Stimulated activated naive CD8-positive, alpha-beta T cell treated with anti-CD3 and anti-CD28 coated beads, Interleukin-15, Interleukin-2, amounts not matched to agents 100 ng/mL and 50 ng/mL, for 24 hours (primary cell): ENCODE measurements around the gene SRSF4.

Source experiments
- H3K27ac Mint-ChIP-seq: one replicate; pipeline ENCODE4 v1.8.0; 2021; ENCODE audit warnings: mild to moderate bottlenecking, mixed read lengths
- H3K27me3 Mint-ChIP-seq: one replicate; pipeline ENCODE4 v1.8.0; 2021; ENCODE audit warnings: mixed read lengths
- H3K36me3 Mint-ChIP-seq: one replicate; pipeline ENCODE4 v1.8.0; 2021; ENCODE audit warnings: low read depth, mixed read lengths
- H3K4me1 Mint-ChIP-seq: one replicate; pipeline ENCODE4 v1.8.0; 2021; ENCODE audit warnings: low read depth, mixed read lengths
- H3K4me3 Mint-ChIP-seq: one replicate; pipeline ENCODE4 v1.8.0; 2021; ENCODE audit warnings: mild to moderate bottlenecking, mixed read lengths
- H3K9me3 Mint-ChIP-seq: one replicate; pipeline ENCODE4 v1.8.0; 2021; ENCODE audit warnings: mixed read lengths

The SRSF4 gene

DNA sequence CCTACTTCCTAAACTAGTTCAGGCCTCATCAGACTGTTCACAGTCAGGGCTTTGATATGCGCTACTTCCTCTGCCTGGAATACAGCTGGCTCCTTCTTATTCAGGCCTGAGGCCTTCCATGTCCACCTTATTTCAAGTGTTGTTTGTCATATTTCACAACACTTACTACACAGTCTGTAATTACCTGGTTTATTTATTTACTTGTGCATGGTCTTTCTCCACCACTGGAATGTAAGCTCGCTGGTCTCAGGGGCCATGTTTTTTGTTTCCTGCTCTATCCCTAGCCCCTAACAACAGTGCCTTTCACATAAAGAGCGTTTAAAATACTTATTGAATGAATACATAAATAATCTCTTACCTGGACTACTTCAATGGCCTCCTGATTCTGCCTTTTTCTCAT, 4.6 kb upstream of the SRSF4 start:
- Mint-ChIP-seq H3K9me3 (no peaks in the 10 kb centered on the region), H3K36me3 (peaks cover 6% of the 10 kb centered on the region), H3K4me3 (no peak overlapping the region), H3K4me1 (peaks cover 15% of the 10 kb centered on the region), H3K27ac (no peak overlapping the region), H3K27me3 (no peaks in the 10 kb centered on the region)

GRCh38 chr1:29183287-29183686, 1.6 kb upstream of the SRSF4 start:
- H3K27me3 Mint-ChIP-seq: no peaks in the 10 kb centered on the region
- H3K36me3 Mint-ChIP-seq: peaks cover 25% of the 10 kb centered on the region
- no peaks in the 10 kb centered on the region for H3K9me3 Mint-ChIP-seq
- H3K4me1 Mint-ChIP-seq: peaks cover 38% of the 10 kb centered on the region
- H3K4me3 Mint-ChIP-seq: peak overlapping the region; percentile 96
- H3K27ac Mint-ChIP-seq: peak overlapping the region; percentile 33

GRCh38 chr1:29180497-29181412, 945 bp downstream of the SRSF4 start:
- Mint-ChIP-seq H3K4me3 (peak overlapping the region; percentile 96), H3K27me3 (no peaks in the 10 kb centered on the region), H3K27ac (peak overlapping the region; percentile 95), H3K9me3 (no peaks in the 10 kb centered on the region), H3K4me1 (peaks cover 59% of the 10 kb centered on the region), H3K36me3 (peaks cover 46% of the 10 kb centered on the region)

- peak overlapping the region; percentile 95 for H3K27ac Mint-ChIP-seq
- H3K9me3 Mint-ChIP-seq: no peaks in the 10 kb centered on the region
- H3K4me1 Mint-ChIP-seq: peaks cover 59% of the 10 kb centered on the region
- H3K27me3 Mint-ChIP-seq: no peaks in the 10 kb centered on the region
- peak overlapping the region; percentile 96 for H3K4me3 Mint-ChIP-seq
- H3K36me3 Mint-ChIP-seq: peaks cover 48% of the 10 kb centered on the region
Measured at GRCh38 chr1:29179641-29180184, 2.0 kb downstream of the SRSF4 start.

DNA sequence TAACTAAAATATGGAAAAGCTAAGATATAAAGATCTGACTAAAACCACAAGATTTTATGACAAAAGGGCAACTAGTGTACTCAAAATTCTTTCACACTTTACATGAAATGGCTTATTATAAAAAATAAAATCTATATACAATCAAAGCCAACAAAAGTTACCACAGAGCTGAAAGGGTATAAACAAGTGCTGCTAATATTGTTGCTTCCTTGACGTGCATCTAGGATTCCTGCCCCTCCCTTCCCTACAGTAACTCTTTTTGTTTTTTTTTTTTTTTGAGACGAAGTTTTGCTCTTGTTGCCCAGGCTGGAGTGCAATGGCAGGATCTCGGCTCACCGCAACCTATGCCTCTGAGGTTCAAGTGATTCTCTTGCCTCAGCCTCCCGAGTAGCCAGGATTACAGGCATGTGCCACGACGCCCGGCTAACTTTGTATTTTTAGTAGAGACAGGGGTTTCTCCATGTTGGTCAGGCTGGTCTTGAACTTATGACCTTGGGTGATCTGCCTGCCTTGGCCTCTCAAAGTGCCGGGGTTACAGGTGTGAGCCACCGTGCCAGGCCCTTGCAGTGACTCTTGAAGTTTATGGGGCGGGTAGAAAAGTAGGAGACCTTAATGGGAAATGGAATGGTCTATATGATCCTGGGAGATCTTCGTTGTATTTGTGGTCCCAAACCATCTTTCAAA, 4.5 kb downstream of the SRSF4 start:
- peaks cover 61% of the 10 kb centered on the region for H3K36me3 Mint-ChIP-seq
- no peaks in the 10 kb centered on the region for H3K27me3 Mint-ChIP-seq
- H3K9me3 Mint-ChIP-seq: no peaks in the 10 kb centered on the region
- peak overlapping the region; percentile 28 for H3K27ac Mint-ChIP-seq
- H3K4me1 Mint-ChIP-seq: peaks cover 62% of the 10 kb centered on the region
- peak overlapping the region; percentile 35 for H3K4me3 Mint-ChIP-seq

DNA sequence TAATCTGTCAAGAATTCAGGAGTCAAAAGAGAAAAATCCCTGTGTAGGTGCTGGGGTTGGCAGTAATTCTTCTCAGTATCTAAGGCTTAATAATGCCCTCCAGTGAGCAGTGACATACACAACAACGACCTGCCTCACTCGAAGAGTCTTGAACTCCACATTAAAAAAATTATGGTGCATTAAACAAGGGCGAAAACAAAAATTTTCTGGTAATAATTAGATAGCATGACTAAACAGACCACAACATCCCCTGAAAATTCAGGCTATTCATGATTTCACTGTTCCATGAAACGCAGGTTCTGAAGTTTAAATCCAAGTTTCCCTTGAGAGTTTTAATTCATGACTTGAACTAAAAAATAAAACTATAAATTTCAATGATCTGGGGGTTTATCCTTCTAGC, 5.1 kb downstream of the SRSF4 start:
- no peak overlapping the region for H3K27ac Mint-ChIP-seq
- H3K4me3 Mint-ChIP-seq: no peak overlapping the region
- H3K36me3 Mint-ChIP-seq: peaks cover 65% of the 10 kb centered on the region
- H3K4me1 Mint-ChIP-seq: peaks cover 64% of the 10 kb centered on the region
- H3K9me3 Mint-ChIP-seq: no peaks in the 10 kb centered on the region
- no peaks in the 10 kb centered on the region for H3K27me3 Mint-ChIP-seq

GRCh38 chr1:29172415-29172939, 9.2 kb downstream of the SRSF4 start:
- H3K27ac Mint-ChIP-seq: no peak overlapping the region
- no peaks in the 10 kb centered on the region for H3K9me3 Mint-ChIP-seq
- H3K27me3 Mint-ChIP-seq: no peaks in the 10 kb centered on the region
- peaks cover 71% of the 10 kb centered on the region for H3K36me3 Mint-ChIP-seq
- no peak overlapping the region for H3K4me3 Mint-ChIP-seq
- H3K4me1 Mint-ChIP-seq: peaks cover 64% of the 10 kb centered on the region

GRCh38 chr1:29171521-29171920, 10.2 kb downstream of the SRSF4 start:
- H3K9me3 Mint-ChIP-seq: no peaks in the 10 kb centered on the region
- no peaks in the 10 kb centered on the region for H3K27me3 Mint-ChIP-seq
- peaks cover 71% of the 10 kb centered on the region for H3K36me3 Mint-ChIP-seq
- H3K27ac Mint-ChIP-seq: no peak overlapping the region
- H3K4me1 Mint-ChIP-seq: peaks cover 60% of the 10 kb centered on the region
- no peak overlapping the region for H3K4me3 Mint-ChIP-seq

- Mint-ChIP-seq H3K4me3 (peak overlapping the region; percentile 4), H3K27me3 (no peaks in the 10 kb centered on the region), H3K4me1 (peaks cover 56% of the 10 kb centered on the region), H3K27ac (peak overlapping the region; percentile 43), H3K9me3 (no peaks in the 10 kb centered on the region), H3K36me3 (peaks cover 70% of the 10 kb centered on the region)
Measured at GRCh38 chr1:29171089-29171488, 10.6 kb downstream of the SRSF4 start.

- Mint-ChIP-seq H3K27ac (no peak overlapping the region), H3K4me3 (no peak overlapping the region), H3K9me3 (no peaks in the 10 kb centered on the region), H3K4me1 (peaks cover 61% of the 10 kb centered on the region), H3K36me3 (peaks cover 77% of the 10 kb centered on the region), H3K27me3 (no peaks in the 10 kb centered on the region)
Measured at GRCh38 chr1:29169976-29170375, 11.7 kb downstream of the SRSF4 start.

DNA sequence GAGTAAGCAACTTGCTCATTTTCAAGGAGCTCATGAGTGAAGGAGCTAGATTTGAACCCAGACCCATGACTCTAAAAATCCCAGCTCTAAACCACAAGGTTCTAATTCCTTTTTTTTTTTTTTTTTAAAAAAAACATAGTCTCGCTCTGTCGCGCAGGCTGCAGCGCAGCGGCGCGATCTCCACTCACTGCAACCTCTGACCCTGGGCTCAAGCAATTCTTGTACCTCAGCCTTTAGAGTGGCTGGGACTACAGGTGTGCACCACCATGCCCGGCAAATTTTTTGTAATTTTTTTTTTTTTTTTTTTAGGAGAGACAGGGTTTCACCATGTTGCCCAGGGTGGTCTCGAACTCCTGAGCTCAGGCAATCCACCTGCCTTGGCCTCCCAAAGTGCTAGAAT, 13.8 kb downstream of the SRSF4 start:
- H3K27me3 Mint-ChIP-seq: no peaks in the 10 kb centered on the region
- H3K36me3 Mint-ChIP-seq: peaks cover 86% of the 10 kb centered on the region
- no peak overlapping the region for H3K4me3 Mint-ChIP-seq
- H3K4me1 Mint-ChIP-seq: peaks cover 67% of the 10 kb centered on the region
- H3K9me3 Mint-ChIP-seq: no peaks in the 10 kb centered on the region
- no peak overlapping the region for H3K27ac Mint-ChIP-seq

DNA sequence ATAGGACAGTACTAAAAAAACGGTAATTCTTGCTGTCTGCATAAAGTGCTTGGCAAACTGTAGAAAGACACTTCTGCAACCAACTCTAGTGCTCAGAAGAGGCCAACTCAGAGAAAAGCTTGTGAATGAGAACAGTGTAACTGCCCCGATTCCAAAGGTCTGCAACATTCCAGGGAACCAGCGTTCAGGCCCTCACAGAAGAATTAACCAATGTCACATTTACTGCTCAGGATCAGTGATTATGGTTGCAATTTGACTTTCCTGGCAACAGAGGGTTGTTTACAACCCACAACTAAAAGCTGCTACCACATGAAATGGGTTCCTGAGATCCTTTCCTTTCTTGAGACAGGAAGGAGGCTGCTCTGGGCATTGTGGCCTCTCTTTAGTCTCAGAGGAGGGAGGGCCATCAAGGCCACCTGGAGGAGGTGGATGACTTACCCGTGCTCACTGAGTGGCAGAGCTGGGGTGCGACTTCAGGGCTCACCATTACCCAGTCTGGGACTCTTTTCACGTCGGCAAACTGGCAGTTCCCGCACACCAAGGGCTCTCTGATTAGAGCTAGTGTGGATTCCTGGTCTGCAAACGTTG, 15.3 kb downstream of the SRSF4 start:
- no peaks in the 10 kb centered on the region for H3K9me3 Mint-ChIP-seq
- peaks cover 59% of the 10 kb centered on the region for H3K4me1 Mint-ChIP-seq
- H3K4me3 Mint-ChIP-seq: no peak overlapping the region
- peaks cover 73% of the 10 kb centered on the region for H3K36me3 Mint-ChIP-seq
- H3K27ac Mint-ChIP-seq: no peak overlapping the region
- H3K27me3 Mint-ChIP-seq: no peaks in the 10 kb centered on the region

GRCh38 chr1:29164588-29164987, 17.1 kb downstream of the SRSF4 start:
- no peaks in the 10 kb centered on the region for H3K27me3 Mint-ChIP-seq
- H3K9me3 Mint-ChIP-seq: no peaks in the 10 kb centered on the region
- no peak overlapping the region for H3K27ac Mint-ChIP-seq
- H3K4me3 Mint-ChIP-seq: no peak overlapping the region
- peaks cover 68% of the 10 kb centered on the region for H3K36me3 Mint-ChIP-seq
- peaks cover 45% of the 10 kb centered on the region for H3K4me1 Mint-ChIP-seq

GRCh38 chr1:29162476-29163138, 19.1 kb downstream of the SRSF4 start:
- no peak overlapping the region for H3K4me3 Mint-ChIP-seq
- H3K9me3 Mint-ChIP-seq: no peaks in the 10 kb centered on the region
- H3K36me3 Mint-ChIP-seq: peaks cover 70% of the 10 kb centered on the region
- peaks cover 35% of the 10 kb centered on the region for H3K4me1 Mint-ChIP-seq
- H3K27me3 Mint-ChIP-seq: no peaks in the 10 kb centered on the region
- H3K27ac Mint-ChIP-seq: no peak overlapping the region
